CD14-positive monocyte (primary cell): ENCODE measurements around the gene FNDC3B. TPM values are rescaled to one million over a fixed set of nuclear protein-coding genes. Genes with fewer than 3 reads are reported as not detected.

Experiments used
- DNase-seq, 3 donors: peaks; one replicate each; pipeline ENCODE4 v3.0.0-alpha.2; 2011 to 2022
- H2AFZ ChIP-seq: 2 replicates; pipeline ENCODE4 v1.6.0; 2012; ENCODE audit warnings: mild to moderate bottlenecking, low read depth, low read length, inconsistent platforms; ENCODE audit not compliant: insufficient read depth, poor library complexity, severe bottlenecking
- H3K27ac ChIP-seq, 2 donors: 1 replicate in 1 of 2; 2 replicates in 1 of 2; pipeline ENCODE4 v1.5.1; 2012 to 2013; ENCODE audit warnings: low read length in 2 of 2, control low read depth in 1 of 2, inconsistent platforms in 1 of 2, low read depth in 1 of 2, mild to moderate bottlenecking in 1 of 2
- H3K27me3 ChIP-seq, 2 donors: one replicate each; pipeline versions ENCODE4 v1.6.0 to v1.6.1; 2011 to 2013; ENCODE audit warnings: low read length in 2 of 2; ENCODE audit not compliant: control insufficient read depth in 2 of 2, insufficient read depth in 2 of 2
- H3K36me3 ChIP-seq, 2 donors: replicated peaks in 1 of 2; 1 replicate in 1 of 2; 2 replicates in 1 of 2; pipeline versions ENCODE4 v1.5.1 to v1.6.1; 2012 to 2013; ENCODE audit warnings: low read length in 2 of 2, control low read depth in 1 of 2, inconsistent platforms in 1 of 2, mild to moderate bottlenecking in 1 of 2; ENCODE audit not compliant: insufficient read depth in 2 of 2, control insufficient read depth in 1 of 2
- H3K4me1 ChIP-seq, 2 donors: 1 replicate in 1 of 2; 2 replicates in 1 of 2; pipeline versions ENCODE4 v1.5.1 to v1.6.1; 2012 to 2013; ENCODE audit warnings: low read length in 2 of 2, control low read depth in 1 of 2, inconsistent platforms in 1 of 2, mild to moderate bottlenecking in 1 of 2, moderate library complexity in 1 of 2; ENCODE audit not compliant: insufficient read depth in 2 of 2, control insufficient read depth in 1 of 2
- H3K4me2 ChIP-seq: replicated peaks from 2 replicates; pipeline ENCODE3; 2012; ENCODE audit warnings: low read length, moderate library complexity, mild to moderate bottlenecking; ENCODE audit not compliant: poor library complexity, severe bottlenecking; ENCODE audit errors: extremely low read depth
- H3K4me3 ChIP-seq, 3 experiments: fragments of 200-600 bp in 1 of 3; sonication (generic) in 1 of 3; replicated peaks in 1 of 3; 1 replicate in 2 of 3; 2 replicates in 1 of 3; pipeline ENCODE4 v1.5.1; 2011 to 2013; ENCODE audit warnings: low read length in 3 of 3, mild to moderate bottlenecking in 3 of 3, control low read depth in 2 of 3, low read depth in 2 of 3, inconsistent platforms in 1 of 3, moderate library complexity in 1 of 3
- H3K79me2 ChIP-seq: 2 replicates; pipeline ENCODE4 v1.6.0; 2012; ENCODE audit warnings: mild to moderate bottlenecking, control low read depth, inconsistent platforms, low read length, moderate library complexity; ENCODE audit not compliant: insufficient read depth
- H3K9ac ChIP-seq: 2 replicates; pipeline ENCODE4 v1.6.0; 2017; ENCODE audit warnings: low read length, mild to moderate bottlenecking; ENCODE audit not compliant: insufficient read depth, poor library complexity, severe bottlenecking
- H3K9me3 ChIP-seq, 2 donors: replicated peaks in 1 of 2; 1 replicate in 1 of 2; 2 replicates in 1 of 2; pipeline versions ENCODE4 v1.5.1 to v1.6.1; 2012 to 2013; ENCODE audit warnings: low read length in 2 of 2, control low read depth in 1 of 2; ENCODE audit not compliant: control insufficient read depth in 1 of 2, insufficient read depth in 1 of 2
- H4K20me1 ChIP-seq: 2 replicates; pipeline ENCODE4 v1.6.0; 2012; ENCODE audit warnings: mild to moderate bottlenecking, low read length, control low read depth, moderate library complexity; ENCODE audit not compliant: insufficient read depth
- H3K27ac Mint-ChIP-seq, 7 donors: one replicate each; pipeline ENCODE4 v1.8.0; 2020; ENCODE audit warnings: mild to moderate bottlenecking in 7 of 7, mixed read lengths in 7 of 7, moderate library complexity in 6 of 7, inconsistent platforms in 2 of 7
- H3K27me3 Mint-ChIP-seq, 3 donors: one replicate each; pipeline ENCODE4 v1.8.0; 2021 to 2022; ENCODE audit warnings: low read depth in 3 of 3, mild to moderate bottlenecking in 3 of 3, mixed read lengths in 3 of 3, moderate library complexity in 3 of 3, inconsistent platforms in 1 of 3
- H3K36me3 Mint-ChIP-seq, 2 donors: one replicate each; pipeline ENCODE4 v1.8.0; 2020; ENCODE audit warnings: mixed read lengths in 2 of 2, inconsistent platforms in 1 of 2, mild to moderate bottlenecking in 1 of 2
- H3K4me1 Mint-ChIP-seq: one replicate; pipeline ENCODE4 v1.8.0; 2020; ENCODE audit warnings: mild to moderate bottlenecking, mixed read lengths
- H3K4me3 Mint-ChIP-seq, 2 donors: one replicate each; pipeline ENCODE4 v1.8.0; 2020; ENCODE audit warnings: mild to moderate bottlenecking in 2 of 2, mixed read lengths in 2 of 2, moderate library complexity in 1 of 2
- H3K9me3 Mint-ChIP-seq, 7 donors: one replicate each; pipeline ENCODE4 v1.8.0; 2020 to 2022; ENCODE audit warnings: mixed read lengths in 7 of 7, mild to moderate bottlenecking in 6 of 7, moderate library complexity in 6 of 7, inconsistent platforms in 2 of 7
- CTCF ChIP-seq: fragments of 200-600 bp; IDR thresholded peaks from one replicate; pipeline ENCODE4 v1.8.0; 2022; ENCODE audit warnings: antibody characterized with exemption, mild to moderate bottlenecking
- WGBS: methylation state at CpG from one replicate; pipeline ENCODE4 v1.1.5; 2013; ENCODE audit warnings: missing lambda C conversion rate; ENCODE audit not compliant: insufficient coverage; 5-methylcytosine and 5-hydroxymethylcytosine counted together
- intact Hi-C, 2 donors: fragments of 100-400 bp; cut with micrococcal nuclease; formaldehyde crosslinking; loops; one replicate each; pipeline versions ENCODE4 v1.15.0 to v1.15.1; 2023
- polyA plus RNA-seq, 3 donors: library from polyadenylated mRNA; depleted of rRNA in 1 of 3; unstranded in 2 of 3; stranded (reverse) in 1 of 3; fragments of 300-500 nt in 2 of 3; fragments of >200 nt in 1 of 3; fragmentation: Illumina TruSeq in 2 of 3; gene quantifications; 1 replicate in 2 of 3; 2 replicates in 1 of 3; pipeline ENCODE4 v1.2.3, GENCODE V29; 2012 to 2021

Gene FNDC3B
- polyA plus RNA-seq, 3 donors: 19.6 to 36.1 (median 25.7) TPM

- no peak overlapping the region for H3K4me3 ChIP-seq
- H3K4me1 ChIP-seq: no peaks in the 10 kb centered on the region
- peak overlapping the region in 2 of 7 donors; percentile 22 to 69 for H3K27ac Mint-ChIP-seq
- no peaks in the 10 kb centered on the region for H3K79me2 ChIP-seq
- H4K20me1 ChIP-seq: no peaks in the 10 kb centered on the region
- H3K36me3 Mint-ChIP-seq: peaks cover 74 to 95% of the 10 kb centered on the region in 2 donors
- H3K27me3 Mint-ChIP-seq: no peaks in the 10 kb centered on the region
- no peaks in the 10 kb centered on the region for H3K9me3 Mint-ChIP-seq
- no peak for TF ChIP-seq CTCF
- no CpG with 5 or more reads among the region's 2 CpGs for WGBS
- no peak overlapping the region for H3K4me2 ChIP-seq
- intact Hi-C loops: no loop called here
- H3K9me3 ChIP-seq: no peaks in the 10 kb centered on the region
- no peaks in the 10 kb centered on the region for H3K4me1 Mint-ChIP-seq
- no peaks in the 10 kb centered on the region for H3K27me3 ChIP-seq
- H2AFZ ChIP-seq: no peak overlapping the region
- H3K4me3 Mint-ChIP-seq: no peak overlapping the region
- peaks cover 79 to 98% of the 10 kb centered on the region in 2 donors for H3K36me3 ChIP-seq
- no peak overlapping the region for H3K9ac ChIP-seq
- DNase-seq: no peak
- peak overlapping the region in 1 of 2 donors; percentile 11 for H3K27ac ChIP-seq
Observed at GRCh38 chr3:172305552-172305951, 266.2 kb downstream of the FNDC3B start.

- H3K79me2 ChIP-seq: no peaks in the 10 kb centered on the region
- H3K4me1 Mint-ChIP-seq: no peaks in the 10 kb centered on the region
Observed at GRCh38 chr3:172305974-172306373, 266.6 kb downstream of the FNDC3B start.

More at GRCh38 chr3:172305974-172306373, 266.6 kb downstream of the FNDC3B start:
- peak overlapping the region in 1 of 2 donors; percentile 11 for H3K27ac ChIP-seq
- H3K27me3 ChIP-seq: no peaks in the 10 kb centered on the region
- H3K9ac ChIP-seq: no peak overlapping the region
- Mint-ChIP-seq H3K4me3 (no peak overlapping the region), H3K27me3 (no peaks in the 10 kb centered on the region), H3K36me3 (peaks cover 75 to 95% of the 10 kb centered on the region in 2 donors), H3K9me3 (no peaks in the 10 kb centered on the region), H3K27ac (peak overlapping the region in 1 of 7 donors; percentile 1)
- H4K20me1 ChIP-seq: no peaks in the 10 kb centered on the region
- H3K9me3 ChIP-seq: no peaks in the 10 kb centered on the region
- intact Hi-C loops: no loop called here
- H2AFZ ChIP-seq: no peak overlapping the region
- no peaks in the 10 kb centered on the region for H3K4me1 ChIP-seq
- DNase-seq: no peak
- H3K36me3 ChIP-seq: peaks cover 80 to 98% of the 10 kb centered on the region in 2 donors
- no peak for TF ChIP-seq CTCF
- no CpG with 5 or more reads among the region's 2 CpGs for WGBS
- no peak overlapping the region for H3K4me3 ChIP-seq
- H3K4me2 ChIP-seq: no peak overlapping the region
